GM12891 (cell line): ENCODE results near the gene CCDC102B.
"Not testable (repeated sequence)": the region's sequence is repeated elsewhere in the genome, so short reads cannot be mapped to it uniquely, and the experiment has no call there.

Source experiments
- DNase-seq: peaks from one replicate; pipeline ENCODE4 v3.0.0; 2011; ENCODE audit warnings: low spot score; ENCODE audit not compliant: insufficient read length
- FAIRE-seq: peaks from 2 replicates; lab custom pipeline; 2011; peaks lifted over from hg19 to GRCh38; lab: Jason Lieb, UNC
- PAX5 ChIP-seq: IDR thresholded peaks from 2 replicates; pipeline ENCODE4 v1.6.1; 2011; ENCODE audit warnings: low read length, moderate library complexity, mild to moderate bottlenecking; ENCODE audit not compliant: insufficient read depth, severe bottlenecking
- POLR2A ChIP-seq: IDR thresholded peaks from 2 replicates; pipeline ENCODE4 v1.6.1; 2011; ENCODE audit warnings: low read depth, low read length, control low read depth
- POLR2AphosphoS5 ChIP-seq: IDR thresholded peaks from 2 replicates; pipeline ENCODE4 v1.6.1; 2011; ENCODE audit warnings: low read depth, low read length, control low read depth
- POU2F2 ChIP-seq: IDR thresholded peaks from 2 replicates; pipeline ENCODE4 v1.6.1; 2011; ENCODE audit warnings: low read depth, mild to moderate bottlenecking, control low read depth, low read length, moderate library complexity
- SPI1 ChIP-seq: IDR thresholded peaks from 2 replicates; pipeline ENCODE4 v1.6.1; 2011; ENCODE audit warnings: low read depth, low read length, control low read depth
- TAF1 ChIP-seq: IDR thresholded peaks from 2 replicates; pipeline ENCODE4 v1.6.1; 2011; ENCODE audit warnings: low read depth, low read length, control low read depth

CCDC102B gene

GRCh38 chr18:68780802-68781635, 16.9 kb upstream of the CCDC102B start:
- TF ChIP-seq TAF1 (no peak), SPI1 (no peak), POU2F2 (no peak)
- FAIRE-seq (no peak), DNase-seq (no peak)

GRCh38 chr18:68783506-68783905, 14.4 kb upstream of the CCDC102B start:
- FAIRE-seq (no peak), DNase-seq (no peak)
- TF ChIP-seq POLR2A (no peak), TAF1 (no peak)

GRCh38 chr18:68784071-68784470, 13.8 kb upstream of the CCDC102B start:
- no peak for TF ChIP-seq TAF1
- TF ChIP-seq POLR2A, result no peak
- TF ChIP-seq SPI1, result no peak
- TF ChIP-seq POLR2AphosphoS5, result no peak
- TF ChIP-seq POU2F2, result no peak
- TF ChIP-seq PAX5, result no peak
- no peak for FAIRE-seq
- no peak for DNase-seq

GRCh38 chr18:68790290-68790689, 7.6 kb upstream of the CCDC102B start:
- DNase-seq, FAIRE-seq: not testable (repeated sequence)

- no peak for FAIRE-seq
Observed at GRCh38 chr18:68791801-68792200, 6.1 kb upstream of the CCDC102B start.

GRCh38 chr18:68793951-68794350, 3.9 kb upstream of the CCDC102B start:
- DNase-seq (no peak), FAIRE-seq (no peak)
- no peak for TF ChIP-seq PAX5
- no peak for TF ChIP-seq POU2F2
- TF ChIP-seq POLR2AphosphoS5, result no peak
- no peak for TF ChIP-seq SPI1
- TF ChIP-seq POLR2A, result no peak
- TF ChIP-seq TAF1, result no peak

More at GRCh38 chr18:68791801-68792200, 6.1 kb upstream of the CCDC102B start:
- TF ChIP-seq SPI1, result no peak
- DNase-seq, result no peak

- no peak for TF ChIP-seq POLR2AphosphoS5
- TF ChIP-seq POU2F2, result no peak
- no peak for TF ChIP-seq POLR2A
- TF ChIP-seq PAX5, result no peak
- TF ChIP-seq TAF1, result no peak
- FAIRE-seq (no peak), DNase-seq (no peak)
Observed at GRCh38 chr18:68796936-68797690, 767 bp upstream of the CCDC102B start.

GRCh38 chr18:68800075-68800474, 2.2 kb downstream of the CCDC102B start:
- DNase-seq (no peak), FAIRE-seq (no peak)
- TF ChIP-seq POLR2A (no peak), POU2F2 (no peak), PAX5 (no peak), SPI1 (no peak), TAF1 (no peak), POLR2AphosphoS5 (no peak)

GRCh38 chr18:68803356-68803755, 5.5 kb downstream of the CCDC102B start:
- DNase-seq (no peak), FAIRE-seq (no peak)
- TF ChIP-seq POLR2AphosphoS5 (no peak), PAX5 (no peak), TAF1 (no peak), POLR2A (no peak), POU2F2 (no peak), SPI1 (no peak)

- DNase-seq, result no peak
- no peak for FAIRE-seq
Observed at GRCh38 chr18:68817584-68817983, 19.7 kb downstream of the CCDC102B start.

More at GRCh38 chr18:68817584-68817983, 19.7 kb downstream of the CCDC102B start:
- TF ChIP-seq TAF1 (no peak), POLR2AphosphoS5 (no peak), POLR2A (no peak), PAX5 (no peak)
